A549 (cell line): ENCODE measurements around the gene MAST3.

ENCODE experiments used
- BHLHE40 ChIP-seq: IDR thresholded peaks from 2 replicates; pipeline ENCODE4 v1.6.1; 2012; ENCODE audit warnings: low read depth, low read length, inconsistent platforms
- EP300 ChIP-seq, 2 experiments: fragments of >200 bp; sonication (Bioruptor Twin); formaldehyde crosslinking; IDR thresholded peaks; 2 replicates in 1 of 2; 3 replicates in 1 of 2; pipeline ENCODE4 v1.6.1; 2016 to 2017
- POLR2A ChIP-seq: IDR thresholded peaks from 2 replicates; pipeline ENCODE4 v1.6.1; 2012; ENCODE audit warnings: mild to moderate bottlenecking, low read length
- TF ChIP-seq, protein P1 (sequence below): fragments of >200 bp; sonication (Bioruptor Twin); formaldehyde crosslinking; IDR thresholded peaks from 3 replicates; pipeline ENCODE4 v1.5.1; 2016

DNA sequence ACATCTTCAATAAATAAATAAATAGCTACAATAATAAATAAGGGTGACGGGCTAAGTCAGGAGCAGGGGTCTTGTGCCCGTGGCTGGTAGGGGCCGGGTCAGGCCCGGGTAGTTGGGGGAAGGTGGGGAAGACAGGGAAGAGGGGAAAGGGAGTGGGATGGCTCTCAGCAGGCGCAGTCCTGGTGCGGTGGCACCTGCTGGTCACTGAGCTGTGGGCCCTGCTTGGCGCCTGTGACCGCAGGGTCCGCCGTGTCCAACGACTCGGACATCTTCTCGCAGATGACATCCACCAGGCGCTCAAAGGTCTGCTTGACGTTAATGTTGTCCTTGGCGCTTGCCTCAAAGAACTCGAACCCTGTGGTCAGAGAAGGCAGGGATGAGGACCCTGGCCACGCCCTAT, 99.7 kb downstream of the MAST3 start:
- no peak for TF ChIP-seq POLR2A
- no peak for TF ChIP-seq EP300 (IDR thresholded peaks at IDR 0.05)
- TF ChIP-seq, protein P1, sequence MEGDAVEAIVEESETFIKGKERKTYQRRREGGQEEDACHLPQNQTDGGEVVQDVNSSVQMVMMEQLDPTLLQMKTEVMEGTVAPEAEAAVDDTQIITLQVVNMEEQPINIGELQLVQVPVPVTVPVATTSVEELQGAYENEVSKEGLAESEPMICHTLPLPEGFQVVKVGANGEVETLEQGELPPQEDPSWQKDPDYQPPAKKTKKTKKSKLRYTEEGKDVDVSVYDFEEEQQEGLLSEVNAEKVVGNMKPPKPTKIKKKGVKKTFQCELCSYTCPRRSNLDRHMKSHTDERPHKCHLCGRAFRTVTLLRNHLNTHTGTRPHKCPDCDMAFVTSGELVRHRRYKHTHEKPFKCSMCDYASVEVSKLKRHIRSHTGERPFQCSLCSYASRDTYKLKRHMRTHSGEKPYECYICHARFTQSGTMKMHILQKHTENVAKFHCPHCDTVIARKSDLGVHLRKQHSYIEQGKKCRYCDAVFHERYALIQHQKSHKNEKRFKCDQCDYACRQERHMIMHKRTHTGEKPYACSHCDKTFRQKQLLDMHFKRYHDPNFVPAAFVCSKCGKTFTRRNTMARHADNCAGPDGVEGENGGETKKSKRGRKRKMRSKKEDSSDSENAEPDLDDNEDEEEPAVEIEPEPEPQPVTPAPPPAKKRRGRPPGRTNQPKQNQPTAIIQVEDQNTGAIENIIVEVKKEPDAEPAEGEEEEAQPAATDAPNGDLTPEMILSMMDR: no peak
- no peak for TF ChIP-seq BHLHE40
